ENCODE data around the gene YIPF3. TPM values are rescaled to one million over a fixed set of nuclear protein-coding genes. Genes with fewer than 3 reads are reported as not detected.

The YIPF3 gene
- total RNA-seq, 4 donors from 2014 or later = 50.5 to 73.5 (median 71.8) TPM

DNA sequence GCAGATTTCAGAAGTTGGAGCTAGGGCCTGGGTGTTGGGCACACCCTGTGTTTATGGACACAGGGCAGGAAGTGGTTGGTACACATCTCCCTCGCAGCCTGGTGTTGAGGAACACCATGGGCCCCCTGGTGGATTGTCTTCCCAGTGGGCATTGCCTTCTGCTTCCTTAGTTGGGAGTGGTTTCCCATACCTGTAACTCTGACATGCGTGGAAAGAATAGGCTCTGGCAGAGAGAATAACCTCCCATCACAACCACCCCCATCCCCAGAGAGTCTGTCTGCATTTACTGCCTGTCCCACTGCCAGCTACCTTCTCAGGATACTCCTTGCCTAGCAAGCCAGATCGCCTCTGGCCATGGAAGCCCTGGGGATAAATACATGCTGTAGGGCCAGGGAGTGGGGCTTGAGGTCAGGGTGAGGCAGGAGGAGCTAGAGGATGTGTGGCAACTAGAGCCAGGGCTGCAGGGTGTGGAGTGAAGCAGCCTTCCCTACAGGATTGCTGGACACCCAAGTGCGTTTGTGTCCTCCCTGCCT lies 21.3 kb downstream of the YIPF3 start:
- peaks cover 0 to 33% (median 0%) of the 10 kb centered on the region in 4 donors for H3K27me3 ChIP-seq
- intact Hi-C loops (cut with DNase I) = loop anchor here (5.0 kb wide), 1 partner anchor 43 kb away; no protein-coding TSS in a partner anchor
- WGBS, 2 donors = 24 to 27% methylated on average over 2 to 3 of the region's 4 CpGs
- no peak for TF ChIP-seq POLR2A (IDR thresholded peaks at IDR 0.05)
- TF ChIP-seq, protein P1, sequence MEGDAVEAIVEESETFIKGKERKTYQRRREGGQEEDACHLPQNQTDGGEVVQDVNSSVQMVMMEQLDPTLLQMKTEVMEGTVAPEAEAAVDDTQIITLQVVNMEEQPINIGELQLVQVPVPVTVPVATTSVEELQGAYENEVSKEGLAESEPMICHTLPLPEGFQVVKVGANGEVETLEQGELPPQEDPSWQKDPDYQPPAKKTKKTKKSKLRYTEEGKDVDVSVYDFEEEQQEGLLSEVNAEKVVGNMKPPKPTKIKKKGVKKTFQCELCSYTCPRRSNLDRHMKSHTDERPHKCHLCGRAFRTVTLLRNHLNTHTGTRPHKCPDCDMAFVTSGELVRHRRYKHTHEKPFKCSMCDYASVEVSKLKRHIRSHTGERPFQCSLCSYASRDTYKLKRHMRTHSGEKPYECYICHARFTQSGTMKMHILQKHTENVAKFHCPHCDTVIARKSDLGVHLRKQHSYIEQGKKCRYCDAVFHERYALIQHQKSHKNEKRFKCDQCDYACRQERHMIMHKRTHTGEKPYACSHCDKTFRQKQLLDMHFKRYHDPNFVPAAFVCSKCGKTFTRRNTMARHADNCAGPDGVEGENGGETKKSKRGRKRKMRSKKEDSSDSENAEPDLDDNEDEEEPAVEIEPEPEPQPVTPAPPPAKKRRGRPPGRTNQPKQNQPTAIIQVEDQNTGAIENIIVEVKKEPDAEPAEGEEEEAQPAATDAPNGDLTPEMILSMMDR (IDR thresholded peaks at IDR 0.05) = peak in 1 of 6 experiments; percentile 28
- no peaks in the 10 kb centered on the region for H3K9me3 ChIP-seq
- H3K4me1 ChIP-seq = peaks cover 18 to 52% (median 21%) of the 10 kb centered on the region in 3 donors
- no peak overlapping the region for H3K4me3 ChIP-seq
- DNase-seq = no peak
- H3K36me3 ChIP-seq = peaks cover 14 to 34% (median 22%) of the 10 kb centered on the region in 3 donors
- H3K27ac ChIP-seq = peak overlapping the region; percentile 8 to 75 (median 64)

DNA sequence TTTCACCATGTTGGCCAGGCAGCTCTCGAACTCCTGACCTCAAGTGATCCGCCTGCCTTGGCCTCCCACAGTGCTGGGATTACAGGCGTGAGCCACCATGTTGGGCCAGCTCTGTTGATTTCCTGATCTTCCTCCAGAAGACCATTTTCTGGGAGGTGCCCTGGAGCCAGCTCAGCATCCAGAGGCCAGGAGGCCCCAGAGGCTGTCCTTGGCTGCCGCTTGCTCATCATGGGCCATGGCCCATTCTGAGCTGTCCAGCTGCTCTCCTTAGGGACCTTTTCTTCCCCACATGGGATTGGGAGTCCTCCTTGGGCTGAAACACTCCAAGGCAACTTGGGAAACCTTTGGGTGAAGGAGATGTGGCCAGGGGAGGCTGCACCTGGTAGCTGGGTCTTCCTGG lies 22.0 kb downstream of the YIPF3 start:
- peaks cover 0 to 33% (median 0%) of the 10 kb centered on the region in 4 donors for H3K27me3 ChIP-seq
- no peak for TF ChIP-seq POLR2A (IDR thresholded peaks at IDR 0.05)
- TF ChIP-seq, protein P1 (IDR thresholded peaks at IDR 0.05) = no peak
- WGBS, 2 donors = 77 to 83% methylated on average over 2 to 4 of the region's 4 CpGs
- H3K36me3 ChIP-seq = peaks cover 12 to 34% (median 16%) of the 10 kb centered on the region in 3 donors
- H3K9me3 ChIP-seq = no peaks in the 10 kb centered on the region
- intact Hi-C loops (cut with DNase I) = loop anchor here (5.0 kb wide), 1 partner anchor 42 kb away; no protein-coding TSS in a partner anchor
- peak overlapping the region in 2 of 4 donors; percentile 68 to 75 for H3K27ac ChIP-seq
- no peak overlapping the region for H3K4me3 ChIP-seq
- H3K4me1 ChIP-seq = peaks cover 14 to 49% (median 18%) of the 10 kb centered on the region in 3 donors
- DNase-seq = no peak

DNA sequence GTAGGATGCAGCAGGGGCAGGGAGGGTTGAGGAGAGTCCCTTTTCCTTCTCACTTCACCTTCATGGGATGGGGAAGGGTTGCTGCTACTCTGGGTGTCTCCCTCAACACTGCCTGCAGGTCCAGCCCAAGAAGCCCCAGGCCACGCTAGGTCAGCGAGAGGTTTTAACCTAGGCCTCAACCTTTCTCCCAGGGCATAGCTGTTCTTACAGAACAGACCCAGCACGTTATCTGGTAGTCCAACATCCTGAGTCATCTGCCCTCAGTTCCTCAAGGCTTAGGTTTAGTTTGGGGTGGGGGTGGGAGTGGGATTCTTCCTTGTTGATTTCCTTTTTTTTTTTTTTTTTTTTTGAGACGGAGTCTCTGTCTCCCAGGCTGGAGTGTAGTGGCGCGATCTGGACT lies 22.4 kb downstream of the YIPF3 start:
- WGBS, 2 donors = 62 to 76% methylated on average over 6 of the region's 6 CpGs
- Histone ChIP-seq H3K9me3 (no peaks in the 10 kb centered on the region), H3K27me3 (peaks cover 0 to 33% (median 0%) of the 10 kb centered on the region in 4 donors), H3K27ac (peak overlapping the region in 1 of 4 donors; percentile 69), H3K4me1 (peaks cover 10 to 47% (median 18%) of the 10 kb centered on the region in 3 donors), H3K36me3 (peaks cover 7 to 31% (median 12%) of the 10 kb centered on the region in 3 donors), H3K4me3 (no peak overlapping the region)
- intact Hi-C loops (cut with DNase I) = no loop called here
- TF ChIP-seq, protein P1 (IDR thresholded peaks at IDR 0.05) = no peak
- TF ChIP-seq POLR2A (IDR thresholded peaks at IDR 0.05) = no peak
- DNase-seq = no peak

DNA sequence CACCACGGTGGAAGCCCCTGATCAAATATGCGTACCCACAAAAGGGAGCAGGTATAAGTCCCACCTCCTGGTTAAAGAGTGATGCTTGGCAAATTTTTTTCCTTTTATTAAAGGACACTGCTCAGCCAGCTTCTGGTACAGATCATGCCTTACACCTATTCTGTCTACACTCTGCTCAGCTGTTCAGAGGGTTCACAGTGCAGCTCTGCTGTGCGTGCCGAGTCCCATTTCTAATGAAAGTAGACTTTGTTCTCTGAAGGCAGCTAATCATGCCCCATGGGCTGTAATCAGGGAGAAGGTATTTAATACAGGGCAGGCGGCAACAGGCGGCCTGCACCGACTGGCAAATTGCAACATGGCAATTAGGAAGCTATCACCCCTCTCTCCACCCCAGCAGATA lies 22.9 kb downstream of the YIPF3 start:
- 39 to 63% methylated on average over 6 of the region's 7 CpGs for WGBS, 2 donors
- intact Hi-C loops (cut with DNase I) = no loop called here
- peak overlapping the region in 3 of 4 donors; percentile 1 to 69 (median 28) for H3K27ac ChIP-seq

DNA sequence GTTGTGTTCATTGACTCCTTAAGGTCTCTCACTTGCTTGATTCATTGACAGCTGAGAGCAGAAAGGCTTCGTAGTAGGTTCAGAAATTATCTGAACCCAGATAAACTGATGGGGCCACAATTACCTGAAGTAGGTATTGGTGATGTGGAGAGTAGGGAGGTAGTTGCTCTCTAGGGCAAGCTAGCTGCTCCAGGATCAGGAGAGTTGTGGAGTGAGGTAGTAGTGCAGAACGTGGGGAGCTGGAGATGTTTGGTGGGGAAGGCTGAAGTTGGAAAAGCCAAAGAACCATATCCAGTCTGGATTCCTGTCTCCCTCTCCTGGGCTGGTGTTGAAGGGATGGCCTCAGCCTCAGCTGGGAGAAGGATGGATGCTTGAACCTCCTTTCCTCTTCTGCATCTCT lies 23.5 kb downstream of the YIPF3 start:
- H3K4me3 ChIP-seq = no peak overlapping the region
- intact Hi-C loops (cut with DNase I) = no loop called here
- TF ChIP-seq POLR2A (IDR thresholded peaks at IDR 0.05) = no peak
- TF ChIP-seq, protein P1 (IDR thresholded peaks at IDR 0.05) = no peak
- DNase-seq = no peak
- H3K9me3 ChIP-seq = no peaks in the 10 kb centered on the region
- H3K36me3 ChIP-seq = peaks cover 0 to 20% (median 4%) of the 10 kb centered on the region in 3 donors
- H3K4me1 ChIP-seq = peaks cover 0 to 47% (median 18%) of the 10 kb centered on the region in 3 donors
- H3K27me3 ChIP-seq = peaks cover 0 to 37% (median 0%) of the 10 kb centered on the region in 4 donors
- 59 to 76% methylated on average over 2 of the region's 2 CpGs for WGBS, 2 donors
- peak overlapping the region in 3 of 4 donors; percentile 1 to 69 (median 28) for H3K27ac ChIP-seq

More for the DNA sequence above, 22.9 kb downstream of the YIPF3 start:
- no peak for TF ChIP-seq POLR2A (IDR thresholded peaks at IDR 0.05)
- TF ChIP-seq, protein P1 (IDR thresholded peaks at IDR 0.05) = no peak
- Histone ChIP-seq H3K4me1 (peaks cover 5 to 47% (median 18%) of the 10 kb centered on the region in 3 donors), H3K36me3 (peaks cover 2 to 26% (median 7%) of the 10 kb centered on the region in 3 donors), H3K9me3 (no peaks in the 10 kb centered on the region), H3K4me3 (no peak overlapping the region), H3K27me3 (peaks cover 0 to 33% (median 0%) of the 10 kb centered on the region in 4 donors)
- no peak for DNase-seq

All from esophagus squamous epithelium (tissue), 5 donors.